Measurements from ENCODE around the gene KCTD10.
"Not testable (repeated sequence)": the region's sequence is repeated elsewhere in the genome, so short reads cannot be mapped to it uniquely, and the experiment has no call there.

The KCTD10 gene

DNA sequence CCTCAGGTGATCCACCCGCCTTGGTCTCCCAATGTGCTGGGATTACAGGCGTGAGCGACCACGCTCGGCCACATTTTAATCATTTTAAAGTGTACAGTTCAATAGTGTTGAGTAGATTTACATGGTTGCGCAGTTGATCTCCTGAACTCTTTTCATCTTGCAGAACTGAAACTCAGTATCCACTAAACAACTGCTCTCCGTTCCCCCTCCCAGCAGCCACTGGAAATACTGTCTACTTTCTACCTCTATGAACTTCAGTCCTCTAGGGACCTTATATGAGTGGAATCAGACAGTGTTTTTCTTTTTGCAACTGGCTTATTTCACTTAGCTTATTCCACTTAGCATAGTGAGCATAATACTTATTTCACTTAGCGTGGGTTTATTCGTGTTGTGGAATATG, 53.7 kb downstream of the KCTD10 start:
- Histone ChIP-seq H3K27me3 (ENCODE audit: insufficient read depth, low read depth) (no peaks in the 10 kb centered on the region), H3K79me2 (ENCODE audit: insufficient read depth, low read depth) (no peaks in the 10 kb centered on the region), H3K4me2 (no peak overlapping the region), H3K36me3 (ENCODE audit: insufficient read depth) (no peaks in the 10 kb centered on the region), H2AFZ (ENCODE audit: low read depth) (no peak overlapping the region), H3K4me3 (IDR thresholded peaks at IDR 0.05; ENCODE audit: insufficient read depth, low read depth, low read length) (no peak overlapping the region), H3K27ac (no peak overlapping the region), H4K20me1 (ENCODE audit: insufficient read depth) (no peaks in the 10 kb centered on the region), H3K4me1 (ENCODE audit: low read depth, poor library complexity, severe bottlenecking) (no peaks in the 10 kb centered on the region), H3K9ac (no peak overlapping the region)
- TF ChIP-seq, protein P1, sequence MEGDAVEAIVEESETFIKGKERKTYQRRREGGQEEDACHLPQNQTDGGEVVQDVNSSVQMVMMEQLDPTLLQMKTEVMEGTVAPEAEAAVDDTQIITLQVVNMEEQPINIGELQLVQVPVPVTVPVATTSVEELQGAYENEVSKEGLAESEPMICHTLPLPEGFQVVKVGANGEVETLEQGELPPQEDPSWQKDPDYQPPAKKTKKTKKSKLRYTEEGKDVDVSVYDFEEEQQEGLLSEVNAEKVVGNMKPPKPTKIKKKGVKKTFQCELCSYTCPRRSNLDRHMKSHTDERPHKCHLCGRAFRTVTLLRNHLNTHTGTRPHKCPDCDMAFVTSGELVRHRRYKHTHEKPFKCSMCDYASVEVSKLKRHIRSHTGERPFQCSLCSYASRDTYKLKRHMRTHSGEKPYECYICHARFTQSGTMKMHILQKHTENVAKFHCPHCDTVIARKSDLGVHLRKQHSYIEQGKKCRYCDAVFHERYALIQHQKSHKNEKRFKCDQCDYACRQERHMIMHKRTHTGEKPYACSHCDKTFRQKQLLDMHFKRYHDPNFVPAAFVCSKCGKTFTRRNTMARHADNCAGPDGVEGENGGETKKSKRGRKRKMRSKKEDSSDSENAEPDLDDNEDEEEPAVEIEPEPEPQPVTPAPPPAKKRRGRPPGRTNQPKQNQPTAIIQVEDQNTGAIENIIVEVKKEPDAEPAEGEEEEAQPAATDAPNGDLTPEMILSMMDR (conservative IDR thresholded peaks at IDR 0.05; ENCODE audit: low read depth, low read length) = no peak

DNA sequence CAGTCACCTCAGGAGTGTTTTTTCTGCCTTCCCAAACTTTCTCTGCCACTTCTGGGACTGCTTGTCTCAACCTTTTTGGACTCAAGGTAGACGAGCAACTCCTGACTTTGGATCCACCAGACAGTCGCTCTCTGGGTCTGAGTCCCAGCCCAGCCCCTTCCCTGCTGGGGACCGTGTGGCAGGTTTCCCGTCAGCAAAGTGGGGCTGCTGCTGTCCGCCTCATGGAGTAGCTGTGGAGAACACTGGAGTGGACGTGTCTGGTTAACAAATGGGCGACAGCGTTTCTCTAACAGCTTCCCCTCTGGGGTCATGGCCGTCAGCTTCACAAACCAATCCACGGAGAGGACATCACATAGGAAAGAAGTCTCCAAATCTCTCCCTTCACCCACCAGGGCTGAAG, 54.8 kb downstream of the KCTD10 start:
- no peak overlapping the region for H3K4me2 ChIP-seq
- no peaks in the 10 kb centered on the region for H4K20me1 ChIP-seq (ENCODE audit: insufficient read depth)
- no peaks in the 10 kb centered on the region for H3K36me3 ChIP-seq (ENCODE audit: insufficient read depth)
- no peaks in the 10 kb centered on the region for H3K79me2 ChIP-seq (ENCODE audit: insufficient read depth, low read depth)
- no peak overlapping the region for H3K9ac ChIP-seq
- no peak overlapping the region for H2AFZ ChIP-seq (ENCODE audit: low read depth)
- no peak overlapping the region for H3K4me3 ChIP-seq (IDR thresholded peaks at IDR 0.05; ENCODE audit: insufficient read depth, low read depth, low read length)
- no peaks in the 10 kb centered on the region for H3K4me1 ChIP-seq (ENCODE audit: low read depth, poor library complexity, severe bottlenecking)
- H3K27ac ChIP-seq = no peak overlapping the region
- H3K27me3 ChIP-seq (ENCODE audit: insufficient read depth, low read depth) = no peaks in the 10 kb centered on the region
- TF ChIP-seq, protein P1 (conservative IDR thresholded peaks at IDR 0.05; ENCODE audit: low read depth, low read length) = no peak

DNA sequence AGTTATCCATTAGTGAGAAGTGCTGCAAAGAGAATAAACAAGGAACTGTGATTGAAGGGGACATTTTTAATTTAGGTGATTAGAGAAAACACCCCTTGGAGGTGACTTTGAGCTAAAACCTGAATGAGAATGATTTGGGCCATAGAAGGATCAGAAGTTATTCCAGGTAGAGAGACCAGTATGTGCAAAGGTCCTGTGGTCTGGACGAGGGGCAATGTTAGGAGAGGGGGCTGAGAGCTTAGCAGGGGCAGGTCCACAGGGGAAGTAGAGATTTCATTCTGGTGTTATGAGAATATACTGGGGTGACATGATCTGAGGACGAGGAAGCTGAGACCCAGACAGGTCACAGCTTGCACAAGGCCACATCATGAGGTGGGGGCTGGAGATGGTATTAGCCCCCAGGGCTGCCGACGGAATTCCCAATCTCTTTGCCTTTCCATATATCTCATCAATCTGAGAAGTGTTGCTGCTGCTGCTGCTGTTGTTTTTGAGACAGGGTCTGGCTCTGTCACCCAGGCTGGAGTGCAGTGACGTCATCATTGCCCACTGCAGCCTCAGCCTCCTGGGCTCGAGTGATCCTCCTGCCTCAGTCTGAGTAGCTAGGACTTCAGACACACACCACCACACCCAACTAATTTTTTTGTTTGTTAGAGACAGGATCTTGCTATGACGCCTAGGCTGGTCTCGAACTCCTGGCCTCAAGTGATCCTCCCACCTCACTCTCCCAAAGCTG, 55.6 kb downstream of the KCTD10 start:
- Histone ChIP-seq H2AFZ (ENCODE audit: low read depth) (no peak overlapping the region), H3K9ac (no peak overlapping the region), H3K27ac (no peak overlapping the region), H3K4me2 (no peak overlapping the region), H3K4me3 (IDR thresholded peaks at IDR 0.05; ENCODE audit: insufficient read depth, low read depth, low read length) (no peak overlapping the region), H3K79me2 (ENCODE audit: insufficient read depth, low read depth) (no peaks in the 10 kb centered on the region), H3K4me1 (ENCODE audit: low read depth, poor library complexity, severe bottlenecking) (no peaks in the 10 kb centered on the region), H3K27me3 (ENCODE audit: insufficient read depth, low read depth) (no peaks in the 10 kb centered on the region), H3K36me3 (ENCODE audit: insufficient read depth) (no peaks in the 10 kb centered on the region), H4K20me1 (ENCODE audit: insufficient read depth) (no peaks in the 10 kb centered on the region)
- TF ChIP-seq, protein P1 (conservative IDR thresholded peaks at IDR 0.05; ENCODE audit: low read depth, low read length) = no peak

DNA sequence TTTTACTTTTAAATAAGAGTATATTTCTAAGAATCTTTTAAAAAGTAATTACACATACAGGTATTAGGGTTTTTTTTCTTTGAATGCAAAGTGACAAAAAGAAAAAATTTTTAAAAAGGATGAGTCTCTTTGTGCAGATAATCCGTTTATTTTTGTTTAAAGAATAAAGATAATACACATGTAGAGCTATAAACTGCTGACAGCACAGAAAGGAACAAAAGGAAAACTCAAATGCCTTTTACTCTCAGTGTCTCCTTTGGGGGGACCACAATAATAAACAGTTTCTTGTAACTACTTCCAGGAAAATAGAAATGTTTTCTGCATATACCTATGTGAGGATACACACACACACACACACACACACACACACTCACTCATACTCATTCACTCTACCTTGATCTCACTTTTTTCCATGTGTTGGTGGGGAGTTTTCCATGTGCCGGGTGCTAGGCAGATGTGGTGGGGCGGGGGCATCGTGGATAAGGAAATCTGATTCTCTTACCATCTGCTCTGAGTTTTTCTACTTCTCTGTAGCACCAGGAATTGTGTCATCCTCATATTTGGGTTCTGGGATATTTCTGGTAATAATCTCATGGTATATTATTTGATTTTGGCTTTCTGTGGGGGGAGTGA, 58.1 kb downstream of the KCTD10 start:
- Histone ChIP-seq H3K27me3 (ENCODE audit: insufficient read depth, low read depth) (no peaks in the 10 kb centered on the region), H3K4me2 (no peak overlapping the region), H4K20me1 (ENCODE audit: insufficient read depth) (no peaks in the 10 kb centered on the region), H3K27ac (no peak overlapping the region), H2AFZ (ENCODE audit: low read depth) (no peak overlapping the region), H3K79me2 (ENCODE audit: insufficient read depth, low read depth) (no peaks in the 10 kb centered on the region), H3K4me1 (ENCODE audit: low read depth, poor library complexity, severe bottlenecking) (no peaks in the 10 kb centered on the region), H3K9ac (no peak overlapping the region), H3K36me3 (ENCODE audit: insufficient read depth) (no peaks in the 10 kb centered on the region), H3K4me3 (IDR thresholded peaks at IDR 0.05; ENCODE audit: insufficient read depth, low read depth, low read length) (no peak overlapping the region)
- TF ChIP-seq, protein P1 (conservative IDR thresholded peaks at IDR 0.05; ENCODE audit: low read depth, low read length) = no peak

DNA sequence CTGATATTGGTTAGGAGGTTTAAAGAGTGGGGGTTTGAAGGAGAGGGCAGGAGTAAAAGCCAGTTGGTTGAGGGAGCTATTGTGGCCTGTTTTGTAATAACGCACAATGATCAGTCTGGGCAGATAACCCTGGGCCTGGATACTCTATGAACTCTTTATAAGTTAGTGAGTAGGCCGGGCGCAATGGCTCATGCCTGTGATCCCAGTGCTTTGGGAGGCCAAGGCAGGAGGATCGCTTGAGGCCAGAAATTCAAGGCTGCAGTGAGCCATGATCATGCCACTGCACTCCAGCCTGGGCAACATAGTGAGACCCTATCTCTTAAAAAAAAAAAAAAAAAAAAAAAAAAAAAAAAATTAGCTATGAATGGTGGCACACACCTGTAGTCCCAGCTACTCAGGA, 71.0 kb downstream of the KCTD10 start:
- H3K27me3 ChIP-seq (ENCODE audit: insufficient read depth, low read depth); H3K27ac ChIP-seq; H3K79me2 ChIP-seq (ENCODE audit: insufficient read depth, low read depth); H3K9ac ChIP-seq; H4K20me1 ChIP-seq (ENCODE audit: insufficient read depth); H3K4me2 ChIP-seq; H3K4me3 ChIP-seq (IDR thresholded peaks at IDR 0.05; ENCODE audit: insufficient read depth, low read depth, low read length); H2AFZ ChIP-seq (ENCODE audit: low read depth); H3K4me1 ChIP-seq (ENCODE audit: low read depth, poor library complexity, severe bottlenecking); H3K36me3 ChIP-seq (ENCODE audit: insufficient read depth): not testable (repeated sequence)

DNA sequence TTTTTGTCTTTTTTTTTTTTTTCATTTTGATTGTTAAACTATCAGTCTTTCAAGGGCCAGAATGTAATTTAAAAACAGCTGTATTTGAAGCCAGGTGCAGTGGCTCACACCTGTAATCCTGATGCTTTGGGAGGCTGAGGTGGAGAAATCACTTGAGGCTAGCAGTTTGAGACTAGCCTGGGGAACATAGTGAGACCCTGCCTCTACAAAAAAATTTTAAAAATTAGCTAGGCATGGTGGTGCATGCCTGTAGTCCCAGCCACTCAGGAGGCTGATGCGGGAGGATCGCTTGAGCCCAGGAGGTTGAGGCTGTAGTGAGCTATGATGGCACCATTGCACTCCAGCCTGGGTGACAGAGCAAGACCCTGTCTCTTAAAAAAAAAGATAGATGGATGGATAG, 72.3 kb downstream of the KCTD10 start:
- not testable (repeated sequence) for H4K20me1 ChIP-seq (ENCODE audit: insufficient read depth); H2AFZ ChIP-seq (ENCODE audit: low read depth); H3K79me2 ChIP-seq (ENCODE audit: insufficient read depth, low read depth); H3K9ac ChIP-seq; H3K36me3 ChIP-seq (ENCODE audit: insufficient read depth); H3K4me3 ChIP-seq (IDR thresholded peaks at IDR 0.05; ENCODE audit: insufficient read depth, low read depth, low read length); H3K27ac ChIP-seq; H3K4me2 ChIP-seq; H3K4me1 ChIP-seq (ENCODE audit: low read depth, poor library complexity, severe bottlenecking); H3K27me3 ChIP-seq (ENCODE audit: insufficient read depth, low read depth)
